Activated T-cell treated with anti-CD3 and anti-CD28 coated beads, Interleukin-2, amount 50 U/mL, for 1 hour (primary cell): ENCODE results near the gene CRADD.

Experiments
- DNase-seq: peaks from one replicate; pipeline ENCODE4 v3.0.0-alpha.2; 2020

Gene CRADD

GRCh38 chr12:93819050-93819491, 141.9 kb downstream of the CRADD start:
- DNase-seq: no peak

GRCh38 chr12:93823616-93824391, 146.6 kb downstream of the CRADD start:
- DNase-seq: no peak

GRCh38 chr12:93824514-93825500, 147.6 kb downstream of the CRADD start:
- DNase-seq: no peak

- DNase-seq: no peak
These were observed 148.3 kb downstream of the CRADD start for GRCh38 chr12:93825501-93825888.

GRCh38 chr12:93825931-93826555, 148.9 kb downstream of the CRADD start:
- no peak for DNase-seq

GRCh38 chr12:93827179-93827578, 150.0 kb downstream of the CRADD start:
- no peak for DNase-seq

- DNase-seq: no peak
These were observed 150.5 kb downstream of the CRADD start for GRCh38 chr12:93827669-93828068.

GRCh38 chr12:93829016-93829415, 151.8 kb downstream of the CRADD start:
- DNase-seq: no peak

GRCh38 chr12:93831374-93831773, 154.2 kb downstream of the CRADD start:
- DNase-seq: no peak

GRCh38 chr12:93832131-93832530, 155.0 kb downstream of the CRADD start:
- no peak for DNase-seq

- no peak for DNase-seq
These were observed 156.8 kb downstream of the CRADD start for GRCh38 chr12:93833946-93834345.

- no peak for DNase-seq
These were observed 159.6 kb downstream of the CRADD start for GRCh38 chr12:93836620-93837260.

- no peak for DNase-seq
These were observed 161.0 kb downstream of the CRADD start for GRCh38 chr12:93838193-93838592.

- no peak for DNase-seq
These were observed 161.9 kb downstream of the CRADD start for GRCh38 chr12:93839064-93839463.

- no peak for DNase-seq
These were observed 164.5 kb downstream of the CRADD start for GRCh38 chr12:93841671-93842070.

GRCh38 chr12:93844164-93844784, 167.1 kb downstream of the CRADD start:
- DNase-seq: no peak

GRCh38 chr12:93846936-93847516, 169.9 kb downstream of the CRADD start:
- no peak for DNase-seq

- no peak for DNase-seq
These were observed 170.6 kb downstream of the CRADD start for GRCh38 chr12:93847517-93848474.

- DNase-seq: no peak
These were observed 171.4 kb downstream of the CRADD start for GRCh38 chr12:93848523-93849101.

- no peak for DNase-seq
These were observed 172.8 kb downstream of the CRADD start for GRCh38 chr12:93849946-93850345.
